Ishikawa (cell line): ENCODE measurements around the gene P2RY12.

Experiments
- CEBPB ChIP-seq: IDR thresholded peaks from 2 replicates; pipeline ENCODE4 v1.6.1; 2012
- CREB1 ChIP-seq: IDR thresholded peaks from 2 replicates; pipeline ENCODE4 v1.6.1; 2012; ENCODE audit warnings: low read depth
- EGR1 ChIP-seq: IDR thresholded peaks from 2 replicates; pipeline ENCODE4 v1.6.1; 2012
- EP300 ChIP-seq: IDR thresholded peaks from 2 replicates; pipeline ENCODE4 v1.6.1; 2012; ENCODE audit warnings: borderline replicate concordance
- FOXM1 ChIP-seq: IDR thresholded peaks from 2 replicates; pipeline ENCODE4 v1.6.1; 2012; ENCODE audit warnings: low read depth, borderline replicate concordance
- MAX ChIP-seq: IDR thresholded peaks from 2 replicates; pipeline ENCODE4 v1.6.1; 2012
- NFIC ChIP-seq: IDR thresholded peaks from 2 replicates; pipeline ENCODE4 v1.6.1; 2012
- RAD21 ChIP-seq: IDR thresholded peaks from 2 replicates; pipeline ENCODE4 v1.6.1; 2012; ENCODE audit warnings: low read depth
- REST ChIP-seq: IDR thresholded peaks from 2 replicates; pipeline ENCODE4 v1.6.1; 2012; ENCODE audit warnings: low read depth, mild to moderate bottlenecking
- TAF1 ChIP-seq: IDR thresholded peaks from 2 replicates; pipeline ENCODE4 v1.6.1; 2012; ENCODE audit warnings: low read depth, mild to moderate bottlenecking
- TCF12 ChIP-seq: IDR thresholded peaks from 2 replicates; pipeline ENCODE4 v1.6.1; 2012; ENCODE audit warnings: low read depth
- TEAD4 ChIP-seq: IDR thresholded peaks from 2 replicates; pipeline ENCODE4 v1.6.1; 2012
- YY1 ChIP-seq: IDR thresholded peaks from 2 replicates; pipeline ENCODE4 v1.6.1; 2012; ENCODE audit warnings: low read depth
- ZBTB7A ChIP-seq: IDR thresholded peaks from 2 replicates; pipeline ENCODE4 v1.6.1; 2012; ENCODE audit warnings: low read depth
- TF ChIP-seq, protein P1 (sequence below): IDR thresholded peaks from 2 replicates; pipeline ENCODE4 v1.6.1; 2012

P2RY12 gene

DNA sequence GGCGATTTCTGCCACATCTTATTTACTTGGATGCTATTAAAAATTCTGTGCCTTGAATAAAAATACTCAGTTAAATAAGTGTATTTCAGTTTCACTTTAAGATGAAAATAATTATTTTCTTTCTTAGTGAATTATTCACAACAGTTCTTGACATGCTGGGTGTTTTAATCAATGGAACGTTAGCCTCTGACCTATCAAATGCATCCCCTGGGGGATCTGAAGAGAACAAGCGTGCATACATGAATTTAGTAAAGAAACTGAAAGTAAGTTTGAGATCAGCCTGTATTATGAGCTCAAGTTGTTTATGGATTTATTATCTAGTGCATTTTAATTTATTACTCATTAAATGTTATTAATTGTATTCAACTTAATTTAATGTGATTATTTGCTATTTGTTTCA, 597 bp downstream of the P2RY12 start:
- no peak for TF ChIP-seq TCF12
- no peak for TF ChIP-seq CREB1
- TF ChIP-seq EP300 = no peak
- TF ChIP-seq CEBPB = no peak

DNA sequence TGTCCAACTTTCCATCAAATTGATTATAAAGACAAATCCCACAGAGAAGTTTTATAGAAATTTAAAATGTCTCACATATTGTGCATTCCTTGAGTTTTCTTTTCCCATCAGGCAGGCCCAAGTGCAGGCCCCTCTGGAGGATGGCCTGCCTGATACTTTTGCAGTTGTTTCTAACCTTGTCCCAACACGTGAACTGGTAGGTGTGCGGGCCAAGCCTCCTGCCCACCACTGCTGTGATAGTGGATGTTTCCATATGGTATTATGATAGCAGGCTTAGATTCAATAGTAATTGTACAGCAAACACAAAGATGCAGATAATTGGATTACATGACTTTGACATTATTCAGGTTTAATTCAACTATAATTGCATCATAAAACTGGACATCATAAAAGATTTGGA, 1.4 kb downstream of the P2RY12 start:
- no peak for TF ChIP-seq TCF12
- no peak for TF ChIP-seq CEBPB
- TF ChIP-seq RAD21 = no peak
- TF ChIP-seq, protein P1, sequence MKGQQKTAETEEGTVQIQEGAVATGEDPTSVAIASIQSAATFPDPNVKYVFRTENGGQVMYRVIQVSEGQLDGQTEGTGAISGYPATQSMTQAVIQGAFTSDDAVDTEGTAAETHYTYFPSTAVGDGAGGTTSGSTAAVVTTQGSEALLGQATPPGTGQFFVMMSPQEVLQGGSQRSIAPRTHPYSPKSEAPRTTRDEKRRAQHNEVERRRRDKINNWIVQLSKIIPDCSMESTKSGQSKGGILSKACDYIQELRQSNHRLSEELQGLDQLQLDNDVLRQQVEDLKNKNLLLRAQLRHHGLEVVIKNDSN = no peak
- no peak for TF ChIP-seq TEAD4
- TF ChIP-seq NFIC = no peak
- TF ChIP-seq FOXM1 = no peak
- TF ChIP-seq YY1 = no peak

GRCh38 chr3:151382671-151383070, 1.9 kb downstream of the P2RY12 start:
- TF ChIP-seq REST (no peak), RAD21 (no peak), EGR1 (no peak), NFIC (no peak), MAX (no peak), TCF12 (no peak), FOXM1 (no peak)
- TF ChIP-seq, protein P1 = no peak

DNA sequence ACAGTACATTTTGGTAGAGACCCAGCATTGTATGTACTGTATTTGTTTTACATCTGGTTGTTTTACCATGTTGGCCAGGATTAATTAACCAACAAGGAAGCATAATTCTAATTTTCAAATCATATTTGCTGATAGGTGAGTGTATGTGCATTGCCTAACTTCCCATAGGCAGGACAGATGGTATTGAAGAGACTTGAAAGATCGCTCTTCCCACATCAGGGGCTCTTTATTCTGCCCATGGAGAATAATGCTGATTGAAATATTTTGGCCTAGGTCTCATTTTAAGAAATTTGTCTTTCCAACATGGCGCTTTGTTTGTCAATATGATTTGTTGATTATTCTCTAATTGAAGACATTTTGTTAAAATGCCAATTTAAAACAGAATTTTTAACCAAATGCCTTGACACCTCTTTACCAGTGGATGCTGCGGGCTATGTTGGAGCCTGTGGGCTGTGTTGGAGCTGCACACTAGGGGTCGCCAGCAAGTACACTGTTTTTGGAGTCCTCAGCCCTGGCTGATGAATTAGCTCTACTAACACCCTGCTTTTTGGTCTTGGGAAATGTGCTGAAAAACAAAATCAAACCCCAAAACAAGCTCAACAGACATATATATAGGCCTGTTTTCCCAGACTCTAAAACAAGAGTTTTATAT, 5.3 kb downstream of the P2RY12 start:
- TF ChIP-seq, protein P1 = no peak
- TF ChIP-seq RAD21 = peak; percentile 25; the same call in 1 of the 2 replicates

GRCh38 chr3:151377768-151378385, 6.7 kb downstream of the P2RY12 start:
- TF ChIP-seq MAX = no peak
- no peak for TF ChIP-seq YY1
- TF ChIP-seq FOXM1 = no peak
- no peak for TF ChIP-seq CREB1

DNA sequence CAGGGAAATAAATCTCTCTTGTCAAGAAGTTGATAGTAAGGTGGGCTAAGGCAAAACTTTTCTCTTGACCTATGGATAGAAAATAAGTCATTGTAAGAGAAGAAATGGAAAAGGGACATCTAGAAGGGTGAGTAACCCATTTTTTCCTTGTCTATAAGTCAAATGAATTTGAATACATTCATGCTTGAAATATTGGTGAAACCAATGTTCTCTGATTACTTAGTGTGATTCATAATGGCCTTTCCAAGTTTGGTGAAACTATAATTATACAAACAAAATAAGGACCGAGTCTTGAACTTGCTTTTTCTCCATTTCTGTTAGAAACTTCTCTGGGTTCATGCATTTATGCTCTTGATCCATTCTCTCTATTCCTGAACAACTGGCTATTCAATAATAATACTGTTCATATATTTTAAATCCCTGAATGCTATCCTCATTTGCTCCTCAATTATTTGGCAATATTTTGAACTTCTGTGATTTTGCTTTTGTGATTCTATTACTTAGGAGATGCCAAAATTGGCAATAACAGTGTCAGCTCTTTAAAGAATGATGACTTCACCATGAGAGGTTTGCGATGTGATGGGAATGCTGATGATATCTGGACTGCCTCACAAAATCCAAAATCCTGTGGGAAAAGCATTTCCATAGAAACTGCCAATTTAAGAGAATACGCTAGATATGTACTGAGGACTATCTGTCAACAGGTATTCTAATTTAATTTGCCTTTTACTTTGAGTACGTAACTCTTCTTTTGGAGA, 12.3 kb downstream of the P2RY12 start:
- TF ChIP-seq TEAD4 (no peak), TAF1 (no peak), ZBTB7A (no peak), YY1 (no peak), MAX (no peak), CREB1 (no peak), RAD21 (no peak), REST (no peak), CEBPB (no peak)
- TF ChIP-seq, protein P1 = no peak
